ENCODE data around the gene SHROOM2.

GRCh38 chrX:9906919-9907318 is 120.7 kb downstream of the SHROOM2 start:
- TF ChIP-seq FOXM1 (IDR thresholded peaks at IDR 0.05; ENCODE audit: borderline replicate concordance, low read depth) (no peak), YY1 (IDR thresholded peaks at IDR 0.05; ENCODE audit: low read depth) (no peak), EP300 (IDR thresholded peaks at IDR 0.05; ENCODE audit: borderline replicate concordance) (no peak), REST (IDR thresholded peaks at IDR 0.05; ENCODE audit: low read depth) (no peak), CREB1 (IDR thresholded peaks at IDR 0.05; ENCODE audit: low read depth) (no peak), EGR1 (IDR thresholded peaks at IDR 0.05) (no peak), MAX (IDR thresholded peaks at IDR 0.05) (no peak)
